ENCODE results near the gene ELOVL5.
"Not testable (repeated sequence)": the region's sequence is repeated elsewhere in the genome, so short reads cannot be mapped to it uniquely, and the experiment has no call there.

ELOVL5 gene

GRCh38 chr6:53348371-53349208, at the start of gene ELOVL5:
TSS of gene ELOVL5 (minus strand) at chr6:53348950. CDS start at chr6:53295699, 53,251 bp downstream.
- DNase-seq, result peak; percentile 99
- H3K27me3 ChIP-seq (ENCODE audit: insufficient read depth, low read depth, severe bottlenecking), result no peaks in the 10 kb centered on the region
- H3K27ac ChIP-seq, result peak within 1 kb of the TSS; percentile 90
- H3K36me3 ChIP-seq, result peaks cover 18% of the 10 kb centered on the region
- H3K4me3 ChIP-seq (ENCODE audit: low read depth, low read length), result peak within 1 kb of the TSS; percentile 80
- TF ChIP-seq CTCF (IDR thresholded peaks at IDR 0.05; ENCODE audit: low read depth, low read length), result no peak
- H3K9me3 ChIP-seq (ENCODE audit: severe bottlenecking), result peaks cover 4% of the 10 kb centered on the region

DNA sequence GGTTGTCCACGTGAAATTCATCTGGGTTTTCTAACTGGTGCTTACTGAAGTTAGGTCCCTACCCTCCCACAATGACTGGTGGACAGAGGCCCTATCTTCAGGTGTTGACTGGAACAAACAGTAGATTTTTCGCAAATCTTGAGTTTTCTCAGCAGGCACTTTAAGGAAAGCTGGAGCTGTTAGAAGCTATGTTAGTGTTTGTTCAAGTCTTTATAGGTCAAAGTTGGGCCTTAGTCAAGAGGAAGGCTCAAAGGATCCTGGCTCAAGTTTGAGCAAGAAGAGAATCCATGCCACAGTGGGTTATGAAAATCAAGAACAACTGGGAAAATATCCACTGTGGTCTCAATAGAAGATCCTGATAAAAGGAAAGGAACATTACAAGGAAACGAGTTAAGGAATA, 48.5 kb upstream of the ELOVL5 start:
- Histone ChIP-seq H3K27me3 (ENCODE audit: insufficient read depth, low read depth, severe bottlenecking) (no peaks in the 10 kb centered on the region), H3K9me3 (ENCODE audit: severe bottlenecking) (peaks cover 2% of the 10 kb centered on the region), H3K4me3 (ENCODE audit: low read depth, low read length) (no peak overlapping the region), H3K27ac (no peak overlapping the region), H3K36me3 (no peaks in the 10 kb centered on the region)
- DNase-seq, result no peak
- no peak for TF ChIP-seq CTCF (IDR thresholded peaks at IDR 0.05; ENCODE audit: low read depth, low read length)

DNA sequence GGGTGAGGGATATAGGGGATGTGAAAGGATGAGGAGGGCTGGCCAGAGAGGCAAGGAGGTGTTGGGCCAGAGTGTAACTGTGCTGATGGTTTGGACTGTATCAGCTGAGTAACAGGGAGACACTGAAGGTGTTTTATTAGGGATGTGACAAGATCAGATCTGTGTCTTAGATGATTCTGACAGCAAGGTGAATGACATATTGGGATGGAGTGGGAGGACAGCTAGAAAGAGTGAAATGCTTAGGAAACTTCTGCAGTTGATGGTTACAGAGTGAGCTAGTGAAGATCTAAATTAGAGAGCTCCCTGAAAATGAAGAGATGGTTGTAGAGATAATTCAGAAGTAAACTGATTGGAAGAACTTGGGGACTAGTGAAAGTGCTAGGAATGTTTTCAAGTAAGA, 47.2 kb upstream of the ELOVL5 start:
- Histone ChIP-seq H3K27ac (no peak overlapping the region), H3K9me3 (ENCODE audit: severe bottlenecking) (peaks cover 2% of the 10 kb centered on the region), H3K36me3 (no peaks in the 10 kb centered on the region), H3K27me3 (ENCODE audit: insufficient read depth, low read depth, severe bottlenecking) (no peaks in the 10 kb centered on the region), H3K4me3 (ENCODE audit: low read depth, low read length) (no peak overlapping the region)
- DNase-seq, result no peak
- TF ChIP-seq CTCF (IDR thresholded peaks at IDR 0.05; ENCODE audit: low read depth, low read length), result no peak

DNA sequence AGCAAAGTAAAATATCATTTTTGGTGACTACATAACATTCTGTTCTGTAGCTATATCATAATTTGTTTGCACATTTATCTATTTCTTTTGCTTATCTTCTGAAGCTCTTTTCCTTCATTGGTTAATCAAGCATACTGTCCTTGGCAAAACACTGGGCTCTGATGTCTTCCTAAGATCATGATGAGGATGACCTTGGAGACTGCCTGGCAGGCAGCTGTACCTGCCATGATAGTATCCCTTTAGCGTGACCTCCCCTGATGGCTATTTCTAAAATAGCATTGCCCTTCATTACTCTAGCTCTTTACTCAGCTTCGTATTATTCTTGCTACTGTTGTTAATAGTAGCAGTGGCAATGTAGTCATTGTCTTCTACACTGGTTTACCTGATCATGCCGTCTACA, 46.0 kb upstream of the ELOVL5 start:
- no peak for TF ChIP-seq CTCF (IDR thresholded peaks at IDR 0.05; ENCODE audit: low read depth, low read length)
- no peaks in the 10 kb centered on the region for H3K27me3 ChIP-seq (ENCODE audit: insufficient read depth, low read depth, severe bottlenecking)
- no peak overlapping the region for H3K4me3 ChIP-seq (ENCODE audit: low read depth, low read length)
- no peak for DNase-seq
- peaks cover 2% of the 10 kb centered on the region for H3K9me3 ChIP-seq (ENCODE audit: severe bottlenecking)
- H3K27ac ChIP-seq, result no peak overlapping the region
- H3K36me3 ChIP-seq, result no peaks in the 10 kb centered on the region

- no peak for DNase-seq
- H3K9me3 ChIP-seq (ENCODE audit: severe bottlenecking), result peaks cover 5% of the 10 kb centered on the region
- TF ChIP-seq CTCF (IDR thresholded peaks at IDR 0.05; ENCODE audit: low read depth, low read length), result no peak
- H3K27me3 ChIP-seq (ENCODE audit: insufficient read depth, low read depth, severe bottlenecking), result no peaks in the 10 kb centered on the region
- no peaks in the 10 kb centered on the region for H3K36me3 ChIP-seq
- no peak overlapping the region for H3K27ac ChIP-seq
- H3K4me3 ChIP-seq (ENCODE audit: low read depth, low read length), result no peak overlapping the region
These were observed 42.4 kb upstream of the ELOVL5 start for GRCh38 chr6:53391170-53391569.

DNA sequence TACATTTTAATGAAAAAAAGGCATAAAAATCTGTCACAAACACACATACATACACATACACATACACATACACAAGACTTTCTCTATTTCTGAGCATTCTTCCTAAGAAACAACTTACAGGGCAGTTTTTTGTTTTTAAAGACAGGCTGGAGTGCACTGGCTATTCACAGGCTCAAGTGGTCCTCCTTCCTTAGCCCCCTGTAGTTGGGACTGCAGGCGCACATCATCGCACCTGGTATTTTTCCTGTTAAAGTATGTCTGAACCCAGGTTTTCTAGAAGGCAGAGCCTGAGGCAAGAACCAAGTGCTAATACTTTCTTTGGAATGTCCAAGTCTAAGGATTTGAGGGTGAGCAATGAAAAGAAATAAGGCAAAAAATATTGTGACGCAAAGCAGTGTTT, 41.3 kb upstream of the ELOVL5 start:
- no peak for DNase-seq
- no peaks in the 10 kb centered on the region for H3K27me3 ChIP-seq (ENCODE audit: insufficient read depth, low read depth, severe bottlenecking)
- H3K9me3 ChIP-seq (ENCODE audit: severe bottlenecking), result peaks cover 5% of the 10 kb centered on the region
- TF ChIP-seq CTCF (IDR thresholded peaks at IDR 0.05; ENCODE audit: low read depth, low read length), result no peak
- H3K4me3 ChIP-seq (ENCODE audit: low read depth, low read length), result no peak overlapping the region
- no peaks in the 10 kb centered on the region for H3K36me3 ChIP-seq
- no peak overlapping the region for H3K27ac ChIP-seq

GRCh38 chr6:53388615-53389014, 39.9 kb upstream of the ELOVL5 start:
- not testable (repeated sequence) for H3K27ac ChIP-seq; H3K4me3 ChIP-seq (ENCODE audit: low read depth, low read length); H3K27me3 ChIP-seq (ENCODE audit: insufficient read depth, low read depth, severe bottlenecking); H3K36me3 ChIP-seq; DNase-seq; H3K9me3 ChIP-seq (ENCODE audit: severe bottlenecking)

Measured in WERI-Rb-1 (cell line).